Stimulated activated CD8-positive, alpha-beta memory T cell treated with anti-CD3 and anti-CD28 coated beads, Interleukin-7, amount 100 ng/mL, for 24 hours (primary cell): ENCODE measurements around the gene CNGB1.
"Not testable (repeated sequence)": the region's sequence is repeated elsewhere in the genome, so short reads cannot be mapped to it uniquely, and the experiment has no call there.

Source experiments
- DNase-seq: peaks from one replicate; pipeline ENCODE4 v3.0.0-alpha.2; 2020; ENCODE audit warnings: low read depth

The CNGB1 gene

GRCh38 chr16:57904101-57904500 is 66.8 kb downstream of the CNGB1 start:
- no peak for DNase-seq

GRCh38 chr16:57903656-57904055 is 67.3 kb downstream of the CNGB1 start:
- DNase-seq, result no peak

GRCh38 chr16:57901480-57902069 is 69.4 kb downstream of the CNGB1 start:
- no peak for DNase-seq

- no peak for DNase-seq
Observed at GRCh38 chr16:57900796-57901479, 70.0 kb downstream of the CNGB1 start.

GRCh38 chr16:57899771-57900661 is 70.9 kb downstream of the CNGB1 start:
- DNase-seq, result peak; percentile 67

GRCh38 chr16:57898961-57899360 is 72.0 kb downstream of the CNGB1 start:
- DNase-seq, result no peak

GRCh38 chr16:57897996-57898395 is 72.9 kb downstream of the CNGB1 start:
- no peak for DNase-seq

- DNase-seq, result no peak
Observed at GRCh38 chr16:57897053-57897784, 73.7 kb downstream of the CNGB1 start.

GRCh38 chr16:57895081-57895547 is 75.8 kb downstream of the CNGB1 start:
- not testable (repeated sequence) for DNase-seq

GRCh38 chr16:57894390-57895080 is 76.4 kb downstream of the CNGB1 start:
- no peak for DNase-seq

- no peak for DNase-seq
Observed at GRCh38 chr16:57893559-57894389, 77.2 kb downstream of the CNGB1 start.

GRCh38 chr16:57893217-57893558 is 77.7 kb downstream of the CNGB1 start:
- DNase-seq, result no peak

GRCh38 chr16:57892447-57893096 is 78.4 kb downstream of the CNGB1 start:
- no peak for DNase-seq

- DNase-seq, result no peak
Observed at GRCh38 chr16:57892041-57892440, 78.9 kb downstream of the CNGB1 start.

- no peak for DNase-seq
Observed at GRCh38 chr16:57890752-57891111, 80.2 kb downstream of the CNGB1 start.

- DNase-seq, result no peak
Observed at GRCh38 chr16:57889960-57890751, 80.8 kb downstream of the CNGB1 start.

- DNase-seq, result no peak
Observed at GRCh38 chr16:57889522-57889921, 81.4 kb downstream of the CNGB1 start.

- no peak for DNase-seq
Observed at GRCh38 chr16:57889111-57889510, 81.8 kb downstream of the CNGB1 start.

- DNase-seq, result no peak
Observed at GRCh38 chr16:57888128-57888527, 82.8 kb downstream of the CNGB1 start.
